IPS-18c (cell line): ENCODE results near the gene ARHGAP4.

Source experiments
- H3K4me3 ChIP-seq: 2 replicates; pipeline ENCODE4 v1.7.0; 2013; ENCODE audit warnings: low read depth, mild to moderate bottlenecking, low read length, moderate library complexity; ENCODE audit not compliant: insufficient read depth
- H3K9me3 ChIP-seq: one replicate; pipeline ENCODE4 v1.6.1; 2013; ENCODE audit warnings: mild to moderate bottlenecking, low read length, moderate library complexity; ENCODE audit not compliant: control insufficient read depth, insufficient read depth

Gene ARHGAP4

DNA sequence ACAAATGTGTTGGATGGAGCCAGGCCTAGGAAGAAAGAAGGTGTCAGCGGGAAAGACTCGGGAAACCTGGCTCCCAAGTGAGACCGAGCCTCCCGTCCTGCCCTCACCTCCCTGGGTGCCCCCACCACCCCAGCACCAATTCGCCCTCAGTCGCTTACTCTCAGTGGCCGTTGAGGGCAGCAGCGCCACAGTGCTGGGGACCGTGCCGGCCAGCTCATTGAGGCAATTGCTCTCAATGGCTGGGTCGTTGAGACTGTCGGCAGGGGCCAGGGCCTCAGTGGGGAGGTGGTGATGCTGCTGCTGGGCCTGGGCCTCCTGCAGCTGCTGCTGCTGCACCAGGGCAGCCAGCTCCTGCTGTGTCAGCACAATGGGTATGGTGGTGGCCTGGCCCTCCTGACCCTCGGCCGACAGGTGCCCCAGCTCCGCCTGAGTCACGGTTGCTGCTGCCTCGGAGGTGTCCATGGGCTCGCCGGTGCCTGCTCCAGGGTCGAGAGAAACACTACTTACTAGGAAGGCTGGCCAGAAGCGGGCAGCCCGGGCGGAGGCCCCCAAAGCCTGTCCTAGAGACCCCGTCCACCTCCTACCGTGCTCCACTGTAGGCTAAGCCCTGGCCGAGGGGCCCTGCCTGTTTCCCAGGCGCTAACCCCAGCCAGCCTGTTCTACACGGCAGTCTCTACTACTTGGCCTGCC, 25.8 kb upstream of the ARHGAP4 start:
- no peak overlapping the region for H3K4me3 ChIP-seq
- H3K9me3 ChIP-seq, result peaks cover 2% of the 10 kb centered on the region

DNA sequence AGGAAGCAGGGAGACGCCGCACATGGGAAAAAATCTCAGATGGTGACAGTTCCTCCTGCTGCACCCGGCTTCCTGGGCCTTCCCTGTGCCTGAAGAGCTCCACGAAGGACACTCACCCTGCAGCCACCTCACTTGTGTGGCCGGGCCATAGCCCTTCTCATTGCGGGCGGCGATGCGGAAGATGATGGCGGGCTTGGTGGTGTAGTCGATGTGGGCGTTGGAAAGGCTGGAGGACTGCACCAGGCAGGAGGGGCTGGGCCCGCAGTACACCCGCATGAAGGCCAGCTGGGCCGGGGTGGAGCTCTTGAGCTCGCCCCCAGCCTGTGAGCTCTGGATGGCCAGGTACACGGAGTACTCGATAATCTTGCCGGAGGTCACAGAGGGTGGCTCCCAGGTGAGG, 24.1 kb upstream of the ARHGAP4 start:
- Histone ChIP-seq H3K4me3 (no peak overlapping the region), H3K9me3 (peaks cover 2% of the 10 kb centered on the region)

DNA sequence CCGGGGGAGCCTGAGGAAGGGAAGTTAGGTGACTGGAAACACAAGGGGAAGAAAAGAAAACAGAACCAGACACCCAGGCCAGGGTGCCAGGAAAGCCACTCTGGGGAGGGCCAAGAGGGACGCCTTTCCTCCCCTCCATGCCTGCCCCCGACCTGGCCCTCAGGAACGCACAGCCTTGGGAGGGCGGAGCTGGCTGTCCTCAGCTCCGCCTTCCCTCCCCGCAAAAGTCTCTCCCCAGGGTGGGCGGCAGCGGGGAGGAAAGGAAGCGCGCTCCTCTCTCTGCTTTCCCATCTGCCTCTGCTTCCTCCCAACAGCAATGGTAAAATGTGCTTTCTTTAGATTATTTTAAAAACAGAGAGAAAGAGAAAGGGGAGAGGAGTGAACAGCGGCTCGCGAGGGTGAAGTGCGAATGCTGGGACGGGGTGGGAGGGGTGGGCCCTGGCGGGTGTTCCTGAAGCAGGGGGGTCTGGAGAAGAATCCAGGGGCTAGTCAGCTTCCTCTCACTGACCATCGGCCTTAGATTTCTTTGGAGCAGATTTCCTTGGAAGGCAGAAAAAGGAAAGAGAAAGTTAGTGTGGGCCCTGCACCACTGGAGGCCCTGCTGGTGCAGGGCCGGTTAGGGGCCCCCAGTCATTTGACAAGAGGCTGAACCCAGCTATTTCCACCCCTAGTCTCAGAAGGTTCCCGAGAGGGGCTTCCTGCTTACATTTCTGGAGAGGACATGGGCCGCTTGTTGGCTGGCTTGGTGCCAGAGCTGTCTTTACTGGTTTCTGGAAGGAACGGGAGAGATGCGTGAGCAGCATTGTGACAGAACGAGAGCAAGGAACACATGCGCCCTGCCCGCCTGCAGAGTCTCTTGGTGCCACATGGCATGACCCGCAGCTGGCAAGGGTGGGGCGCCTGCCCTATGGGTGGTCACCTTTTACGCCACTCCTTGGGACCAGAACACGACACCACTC, 23.1 kb upstream of the ARHGAP4 start:
- Histone ChIP-seq H3K4me3 (no peak overlapping the region), H3K9me3 (peaks cover 2% of the 10 kb centered on the region)

DNA sequence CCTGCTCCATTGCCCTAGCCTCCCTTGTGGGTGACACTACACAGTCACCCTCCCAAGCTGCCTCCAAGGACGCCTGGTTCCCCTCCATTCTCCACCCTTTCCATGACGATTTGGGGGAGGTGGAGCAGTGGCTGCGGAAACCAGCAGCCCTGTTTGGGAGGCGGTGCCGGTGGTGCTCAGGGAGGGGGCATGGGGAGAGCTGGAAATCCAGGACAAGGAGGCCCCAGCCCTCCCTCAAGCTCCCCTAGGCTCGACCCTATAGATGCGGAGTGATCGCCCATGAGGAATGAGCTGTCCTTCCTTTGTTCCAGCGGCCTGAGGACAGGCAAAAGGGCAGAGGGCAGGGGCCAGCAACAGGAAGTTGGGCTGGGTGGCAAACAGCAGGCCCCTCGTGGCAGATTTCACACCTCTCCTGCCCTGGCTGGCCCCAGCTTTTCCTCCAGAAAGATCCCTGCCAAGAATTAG, 22.0 kb upstream of the ARHGAP4 start:
- Histone ChIP-seq H3K4me3 (no peak overlapping the region), H3K9me3 (peaks cover 2% of the 10 kb centered on the region)

DNA sequence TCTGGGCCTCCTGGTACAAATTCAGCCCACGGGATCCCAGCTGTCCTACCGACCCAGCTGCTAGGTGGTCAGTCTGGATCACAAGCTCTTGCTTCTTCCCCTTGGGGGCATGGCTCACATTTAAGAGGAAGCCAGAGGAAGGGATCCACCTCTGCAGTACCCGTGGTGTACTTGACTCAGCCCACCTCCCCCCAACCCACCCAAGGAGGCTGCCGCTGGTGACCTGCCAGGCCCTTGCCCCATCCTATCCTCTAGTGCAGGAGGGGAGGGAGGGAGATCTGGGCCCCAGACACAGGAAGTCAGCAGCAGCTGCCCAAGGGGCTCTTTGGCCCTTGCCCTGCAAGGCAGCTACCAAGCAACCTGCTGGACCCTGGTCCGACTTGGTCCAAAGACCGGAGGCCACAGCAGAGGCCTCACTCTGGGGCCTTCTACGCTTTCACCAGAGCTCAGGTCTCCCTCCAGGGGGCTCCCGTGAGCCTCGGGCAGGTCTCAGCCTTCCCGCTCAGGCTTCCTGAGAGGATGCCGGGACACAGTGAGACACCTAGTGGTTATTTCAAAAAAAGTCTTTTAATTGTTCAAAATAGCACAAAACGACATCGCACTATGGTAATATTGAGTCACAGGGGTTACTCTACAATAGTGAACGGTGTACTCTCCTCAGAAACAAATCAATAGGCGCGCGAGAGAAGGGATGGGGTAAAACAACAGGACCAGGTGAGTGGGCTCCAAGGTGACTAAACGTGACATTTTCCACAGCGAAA, 21.1 kb upstream of the ARHGAP4 start:
- H3K9me3 ChIP-seq, result peaks cover 2% of the 10 kb centered on the region
- no peak overlapping the region for H3K4me3 ChIP-seq

DNA sequence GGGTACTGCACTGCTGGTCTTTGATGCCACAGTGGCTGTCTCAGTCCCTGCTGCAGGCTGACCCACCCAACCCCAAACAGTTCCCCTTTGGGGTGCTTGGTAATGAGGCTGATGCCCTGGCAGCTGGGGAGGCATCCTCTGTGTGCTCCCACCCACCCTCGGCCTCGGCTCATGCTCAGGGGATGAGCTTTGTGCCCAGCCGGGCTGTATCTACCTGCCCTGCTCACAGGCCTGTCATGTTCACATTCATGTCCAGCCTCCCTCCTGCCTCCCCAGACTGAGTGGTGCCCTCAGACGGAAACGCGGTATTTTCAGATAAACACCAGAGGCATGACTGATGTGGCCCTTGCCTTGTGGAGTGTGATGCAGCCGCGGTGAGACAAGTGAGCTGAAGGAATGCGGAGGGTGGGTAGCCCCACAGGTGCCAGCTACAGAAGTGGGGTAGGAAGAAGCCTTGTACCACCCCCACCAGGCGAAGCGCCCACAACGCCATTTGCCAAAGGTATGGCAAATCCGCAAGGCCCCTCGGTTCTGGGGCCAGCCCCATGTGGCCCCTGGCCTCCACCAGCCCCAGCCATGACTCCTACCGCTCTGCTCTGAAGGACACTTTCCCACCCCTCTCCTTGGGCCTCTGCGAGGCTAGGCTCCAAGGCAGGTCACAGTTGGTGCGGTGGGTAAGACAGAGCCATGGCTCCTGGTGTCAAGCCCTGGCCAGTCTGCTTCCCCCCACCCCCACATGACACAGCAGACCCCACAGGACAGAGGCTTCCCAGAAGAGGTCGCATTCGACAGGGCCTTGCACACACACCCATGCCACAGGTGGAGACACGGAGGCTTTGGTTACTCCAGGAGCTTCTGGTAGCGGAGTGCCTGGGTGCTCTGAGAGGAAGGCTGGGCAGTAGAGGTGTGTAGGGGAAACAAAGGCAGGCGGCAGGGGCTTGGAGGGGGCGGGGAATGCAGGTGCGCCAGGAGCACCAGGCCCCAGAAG, 20.2 kb upstream of the ARHGAP4 start:
- H3K9me3 ChIP-seq, result peaks cover 2% of the 10 kb centered on the region
- H3K4me3 ChIP-seq, result no peak overlapping the region

DNA sequence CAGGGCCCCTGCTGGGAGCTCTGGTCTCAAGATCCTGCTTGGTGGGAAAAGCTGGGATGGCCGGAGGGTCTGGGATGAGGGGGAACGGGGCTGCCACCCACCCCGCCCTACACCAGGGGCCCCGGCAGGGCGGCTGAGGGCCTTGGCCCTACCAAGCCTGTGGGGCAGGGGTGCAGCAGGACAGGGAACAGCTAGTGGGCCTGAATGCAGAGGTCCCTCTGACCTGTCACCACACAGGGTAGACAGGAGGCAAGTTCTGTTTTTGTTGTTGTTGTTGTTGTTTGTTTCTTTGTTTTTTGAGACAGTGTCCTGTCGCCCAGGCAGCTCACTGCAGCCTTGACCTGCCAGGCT, 18.7 kb upstream of the ARHGAP4 start:
- peak overlapping the region; percentile 28; the same call in 1 of the 2 replicates for H3K4me3 ChIP-seq
- H3K9me3 ChIP-seq, result peaks cover 2% of the 10 kb centered on the region

DNA sequence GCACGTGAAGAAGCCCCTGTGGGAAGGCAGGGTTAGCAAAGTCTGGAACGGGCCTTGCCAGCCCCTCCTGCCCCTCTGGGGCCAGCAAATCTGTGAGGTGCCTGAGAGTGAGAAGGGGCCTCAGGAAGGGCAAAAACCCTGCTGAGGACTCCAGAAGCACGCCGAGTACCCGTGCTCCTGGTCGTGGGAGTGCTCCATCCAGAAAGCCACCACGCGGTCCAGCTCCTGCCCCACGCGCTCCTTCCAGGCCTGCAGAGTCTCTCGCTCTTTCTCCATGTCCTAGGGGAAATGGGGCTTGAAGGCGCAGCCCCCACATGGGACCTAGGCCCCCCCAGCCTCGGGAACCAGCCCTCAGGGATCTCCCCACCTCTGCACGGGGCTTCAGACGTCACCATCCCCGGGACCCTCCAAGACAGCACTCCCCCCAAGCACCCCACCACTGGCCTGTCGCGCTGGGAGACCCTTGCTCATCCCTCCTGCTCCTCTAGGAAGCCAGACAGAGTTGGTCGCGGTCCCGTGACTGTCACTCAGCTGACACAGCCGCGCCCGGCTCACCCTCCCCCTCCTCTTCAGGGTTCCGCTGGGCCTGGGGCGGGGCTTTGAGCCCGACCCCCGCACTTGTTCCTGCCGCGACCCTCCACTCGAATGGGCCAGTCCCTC, 18.2 kb upstream of the ARHGAP4 start, which contains the start of gene RENBP:
RENBP (minus strand) TSS at position 504 of the 660 bp plus-strand sequence; CDS start at position 471, 33 bp downstream.
- Histone ChIP-seq H3K4me3 (peak within 1 kb of the TSS; percentile 28; the same call in 1 of the 2 replicates), H3K9me3 (peaks cover 2% of the 10 kb centered on the region)

DNA sequence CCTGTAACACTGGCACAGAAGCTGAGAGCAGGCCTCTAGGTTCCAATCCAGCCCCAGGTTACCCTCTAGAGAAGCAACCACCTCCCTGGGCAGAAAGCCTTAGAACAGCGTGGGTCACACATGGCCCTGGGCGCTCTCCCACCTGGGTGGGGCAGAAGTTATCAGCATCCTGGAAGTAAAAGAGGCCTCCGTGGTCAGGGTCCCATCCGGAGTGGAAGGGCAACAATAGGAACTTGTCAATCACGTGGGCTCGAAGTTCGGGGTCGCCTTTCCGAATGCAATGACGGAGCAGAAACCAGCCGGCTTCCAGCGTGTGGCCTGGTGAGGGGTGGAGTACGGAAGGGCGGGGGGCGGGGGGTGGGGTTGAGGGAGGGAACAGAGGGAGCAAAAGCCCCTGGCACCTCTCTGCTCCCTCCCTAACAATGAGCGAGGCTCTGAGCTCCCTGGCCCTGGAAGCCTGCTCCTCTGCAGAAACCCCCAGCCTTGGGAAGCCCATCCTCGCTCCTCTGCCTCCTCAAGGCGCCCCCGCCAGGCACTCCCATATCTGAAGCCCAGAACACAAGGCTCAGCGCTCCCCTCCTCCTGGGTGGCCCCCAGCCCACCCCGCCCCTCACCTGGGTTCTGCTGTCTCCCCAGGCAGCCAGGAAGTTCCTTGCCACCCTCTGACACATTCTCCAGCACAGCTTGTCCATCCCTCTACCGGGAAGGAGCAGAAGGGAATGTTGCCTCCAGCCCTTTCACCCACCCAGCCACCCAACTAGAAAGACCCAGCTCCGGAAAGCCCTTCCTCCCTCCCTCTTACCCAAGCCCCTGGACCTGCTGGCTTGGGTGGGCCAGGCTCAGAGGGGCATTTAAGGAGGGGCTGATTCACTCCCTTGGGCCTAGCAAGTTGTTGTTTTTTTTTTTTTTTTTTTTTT, 15.5 kb upstream of the ARHGAP4 start:
- peaks cover 5% of the 10 kb centered on the region for H3K9me3 ChIP-seq
- no peak overlapping the region for H3K4me3 ChIP-seq

DNA sequence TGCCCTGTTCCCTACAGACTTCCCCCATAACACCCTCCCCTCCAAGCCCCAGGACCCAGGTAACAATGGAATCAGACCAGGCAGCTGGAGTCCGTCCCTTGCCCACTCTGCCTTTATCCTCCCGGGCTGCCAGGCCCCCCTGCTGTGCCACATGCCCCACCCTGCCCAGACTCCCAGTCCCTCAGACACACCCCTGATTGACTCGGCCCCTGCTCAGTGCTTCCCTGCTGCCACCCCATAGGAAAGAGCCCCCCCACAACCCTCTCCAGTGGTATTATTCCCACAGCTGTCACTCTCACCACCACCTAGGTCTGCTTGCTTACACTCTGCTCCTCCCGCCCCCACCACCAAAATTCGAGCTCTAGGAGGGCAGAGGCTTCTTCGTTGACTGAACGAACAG, 13.5 kb upstream of the ARHGAP4 start:
- Histone ChIP-seq H3K9me3 (peaks cover 3% of the 10 kb centered on the region), H3K4me3 (no peak overlapping the region)

DNA sequence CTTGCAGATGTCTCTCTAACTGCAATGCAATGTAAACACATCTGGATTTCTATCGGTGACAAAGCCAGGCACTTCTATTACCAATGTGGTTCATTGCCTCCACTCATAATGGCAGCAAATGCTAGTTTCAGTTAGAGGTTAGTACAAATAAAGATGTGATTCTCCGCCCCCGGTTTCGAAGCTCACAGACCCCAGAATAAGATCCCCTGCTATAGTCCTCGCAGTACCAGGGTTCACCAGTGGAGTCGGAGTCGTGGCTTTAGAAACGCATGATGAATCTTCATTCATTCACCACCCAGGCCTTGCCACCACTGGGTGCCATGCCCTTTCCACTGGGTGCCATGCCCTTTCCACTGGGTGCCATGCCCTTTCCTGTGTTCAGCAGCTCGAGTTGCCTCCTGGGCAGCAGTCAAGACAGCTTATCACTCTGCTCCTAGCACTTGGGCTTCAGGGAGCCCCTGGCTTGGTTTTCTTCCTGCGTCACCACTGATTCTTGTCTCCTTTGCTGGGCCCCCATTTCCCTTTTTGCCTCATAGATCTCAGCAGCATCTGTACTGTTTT, 12.2 kb upstream of the ARHGAP4 start:
- peaks cover 3% of the 10 kb centered on the region for H3K9me3 ChIP-seq
- no peak overlapping the region for H3K4me3 ChIP-seq

DNA sequence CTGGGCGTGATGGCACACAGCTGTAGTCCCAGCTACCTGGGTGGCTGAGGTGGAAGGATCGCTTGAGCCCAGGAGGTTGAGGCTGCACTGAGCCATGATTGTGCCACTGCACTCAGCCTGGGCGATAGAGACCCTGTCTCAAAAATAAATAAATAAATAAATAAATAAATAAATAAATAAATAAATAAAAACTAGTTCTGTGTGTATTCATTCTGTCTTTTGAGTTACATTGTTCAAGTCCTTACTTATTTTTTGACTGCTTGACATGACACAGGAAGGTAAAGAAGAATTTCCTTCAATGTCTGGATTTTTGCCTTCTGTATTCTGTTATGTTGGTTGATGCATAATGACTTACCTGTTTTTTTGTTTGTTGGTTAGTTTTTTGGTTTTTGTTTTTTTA, 11.0 kb upstream of the ARHGAP4 start:
- Histone ChIP-seq H3K9me3 (peaks cover 7% of the 10 kb centered on the region), H3K4me3 (no peak overlapping the region)

DNA sequence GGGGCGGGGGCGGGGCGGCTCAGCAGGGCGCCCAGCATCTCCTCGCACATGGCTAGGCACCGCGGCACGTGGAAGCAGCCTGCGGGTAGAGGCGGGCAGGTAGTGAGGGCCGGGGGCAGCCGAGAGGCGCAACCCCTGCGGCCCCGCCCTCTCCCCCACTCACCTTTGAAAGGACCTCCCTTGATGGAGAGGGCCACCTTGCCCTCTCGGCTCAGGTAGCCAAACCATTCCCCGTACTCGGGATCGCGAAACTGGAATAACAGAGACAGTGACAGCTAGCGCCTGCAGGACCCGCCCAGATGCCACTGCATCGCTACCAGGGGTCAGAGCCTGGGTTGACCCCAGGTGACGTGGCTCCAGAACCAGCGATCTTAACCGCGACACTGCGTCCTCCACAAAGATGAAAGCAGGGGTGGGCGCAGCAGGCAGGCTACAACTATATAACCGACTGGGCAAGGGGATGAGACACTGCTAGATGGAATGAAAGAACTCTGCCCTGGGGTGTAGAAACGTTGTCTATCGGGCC, 9.3 kb upstream of the ARHGAP4 start:
- Histone ChIP-seq H3K9me3 (peaks cover 9% of the 10 kb centered on the region), H3K4me3 (peak overlapping the region; percentile 4; the same call in 1 of the 2 replicates)

DNA sequence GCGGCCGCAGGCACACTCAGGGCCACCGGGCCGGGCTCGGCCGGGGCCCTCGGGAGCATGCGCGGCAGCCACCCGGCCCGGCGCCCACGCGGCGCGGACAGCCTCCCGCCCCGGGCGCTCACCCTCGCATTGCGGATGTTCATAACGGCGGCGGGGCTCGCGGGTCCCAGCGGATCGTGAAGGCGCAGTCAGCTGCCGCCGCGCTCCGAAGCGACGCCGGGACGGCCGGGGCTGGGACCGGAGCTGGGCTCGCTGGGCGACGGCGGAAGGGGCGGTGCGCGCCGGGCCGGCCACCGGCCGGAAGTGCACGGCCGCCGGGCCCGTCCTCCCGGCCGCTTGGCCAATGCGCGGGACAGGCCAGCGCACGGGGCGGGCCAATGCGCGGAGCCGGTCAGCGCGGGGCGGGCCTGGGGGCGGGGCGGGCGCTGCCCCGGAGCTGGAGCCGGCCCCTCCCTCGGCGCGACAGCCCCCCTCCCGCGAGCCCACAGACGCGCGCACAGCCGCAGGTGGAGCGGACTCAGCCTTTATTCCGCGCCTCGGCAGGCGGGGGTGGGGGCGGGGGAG, 8.8 kb upstream of the ARHGAP4 start, which contains the start of gene NAA10:
NAA10 (minus strand) TSS at position 276 of the 564 bp plus-strand sequence; CDS start at position 143, 133 bp downstream.
- H3K4me3 ChIP-seq, result peak within 1 kb of the TSS; percentile 63
- H3K9me3 ChIP-seq, result peaks cover 9% of the 10 kb centered on the region
